Measurements from ENCODE around the gene CEP70.

DNA sequence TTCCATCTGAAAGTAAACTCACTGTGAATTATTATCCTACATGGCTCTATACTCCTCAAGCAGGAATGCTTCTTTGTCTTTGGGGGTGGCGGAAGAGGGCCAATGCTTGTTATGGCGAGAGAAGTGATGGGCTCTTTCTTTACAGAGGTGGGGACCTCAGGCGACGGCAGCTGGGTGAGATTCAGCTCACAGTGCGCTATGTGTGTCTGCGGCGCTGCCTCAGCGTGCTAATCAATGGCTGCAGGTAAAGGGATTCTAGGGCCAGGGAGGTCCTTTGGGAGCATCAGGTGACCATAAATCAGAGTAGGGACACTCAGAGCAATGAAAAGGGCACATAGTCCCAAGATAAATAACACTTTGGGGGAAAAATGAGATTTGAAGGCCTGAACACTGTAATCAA is 120.7 kb downstream of the CEP70 start:
- TF ChIP-seq POLR2A (IDR thresholded peaks at IDR 0.05) = no peak
- TF ChIP-seq, protein P1, sequence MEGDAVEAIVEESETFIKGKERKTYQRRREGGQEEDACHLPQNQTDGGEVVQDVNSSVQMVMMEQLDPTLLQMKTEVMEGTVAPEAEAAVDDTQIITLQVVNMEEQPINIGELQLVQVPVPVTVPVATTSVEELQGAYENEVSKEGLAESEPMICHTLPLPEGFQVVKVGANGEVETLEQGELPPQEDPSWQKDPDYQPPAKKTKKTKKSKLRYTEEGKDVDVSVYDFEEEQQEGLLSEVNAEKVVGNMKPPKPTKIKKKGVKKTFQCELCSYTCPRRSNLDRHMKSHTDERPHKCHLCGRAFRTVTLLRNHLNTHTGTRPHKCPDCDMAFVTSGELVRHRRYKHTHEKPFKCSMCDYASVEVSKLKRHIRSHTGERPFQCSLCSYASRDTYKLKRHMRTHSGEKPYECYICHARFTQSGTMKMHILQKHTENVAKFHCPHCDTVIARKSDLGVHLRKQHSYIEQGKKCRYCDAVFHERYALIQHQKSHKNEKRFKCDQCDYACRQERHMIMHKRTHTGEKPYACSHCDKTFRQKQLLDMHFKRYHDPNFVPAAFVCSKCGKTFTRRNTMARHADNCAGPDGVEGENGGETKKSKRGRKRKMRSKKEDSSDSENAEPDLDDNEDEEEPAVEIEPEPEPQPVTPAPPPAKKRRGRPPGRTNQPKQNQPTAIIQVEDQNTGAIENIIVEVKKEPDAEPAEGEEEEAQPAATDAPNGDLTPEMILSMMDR (IDR thresholded peaks at IDR 0.05) = no peak

Data from thyroid gland (tissue), 4 donors.